BE2C (cell line): ENCODE data around the gene P3H4.

Source experiments
- DNase-seq: peaks from one replicate; pipeline ENCODE4 v3.0.0-alpha.2; 2020
- H3K27me3 ChIP-seq: fragments of 250-450 bp; sonication (Bioruptor Pico); 2 replicates; pipeline ENCODE4 v1.5.1; 2020; ENCODE audit warnings: mild to moderate bottlenecking
- H3K36me3 ChIP-seq: fragments of 250-450 bp; sonication (Bioruptor Pico); 2 replicates; pipeline ENCODE4 v1.5.1; 2020; ENCODE audit warnings: mild to moderate bottlenecking
- H3K4me1 ChIP-seq: fragments of 250-450 bp; sonication (Bioruptor Pico); 2 replicates; pipeline ENCODE4 v1.5.1; 2020
- H3K4me3 ChIP-seq: 2 replicates; pipeline ENCODE4 v1.5.1; 2011; ENCODE audit warnings: low read depth, low read length
- H3K9me3 ChIP-seq: fragments of 250-450 bp; sonication (Bioruptor Pico); 2 replicates; pipeline ENCODE4 v1.5.1; 2020
- CTCF ChIP-seq: IDR thresholded peaks from 2 replicates; pipeline ENCODE4 v1.5.1; 2012; ENCODE audit warnings: mild to moderate bottlenecking, low read depth, low read length

The P3H4 gene

GRCh38 chr17:41801374-41802271 is 10.1 kb downstream of the P3H4 start:
- peak; percentile 84 for DNase-seq
- peaks cover 7% of the 10 kb centered on the region for H3K4me1 ChIP-seq
- peak; percentile 96 for TF ChIP-seq CTCF
- H3K9me3 ChIP-seq = no peaks in the 10 kb centered on the region
- peaks cover 21% of the 10 kb centered on the region for H3K36me3 ChIP-seq
- no peaks in the 10 kb centered on the region for H3K27me3 ChIP-seq
- 0 out of 2 replicates have a peak overlapping the region, but pooled peaks have one; percentile 8 for H3K4me3 ChIP-seq

- no peak for DNase-seq
- peaks cover 7% of the 10 kb centered on the region for H3K4me1 ChIP-seq
- no peak for TF ChIP-seq CTCF
- no peaks in the 10 kb centered on the region for H3K9me3 ChIP-seq
- no peak overlapping the region for H3K4me3 ChIP-seq
- H3K27me3 ChIP-seq = no peaks in the 10 kb centered on the region
- peaks cover 18% of the 10 kb centered on the region for H3K36me3 ChIP-seq
Measured at GRCh38 chr17:41800601-41801373, 11.0 kb downstream of the P3H4 start.

GRCh38 chr17:41799366-41799765 is 12.4 kb downstream of the P3H4 start:
- H3K4me3 ChIP-seq = no peak overlapping the region
- H3K4me1 ChIP-seq = peaks cover 7% of the 10 kb centered on the region
- no peaks in the 10 kb centered on the region for H3K9me3 ChIP-seq
- DNase-seq = no peak
- peaks cover 11% of the 10 kb centered on the region for H3K36me3 ChIP-seq
- no peaks in the 10 kb centered on the region for H3K27me3 ChIP-seq
- TF ChIP-seq CTCF = no peak

GRCh38 chr17:41797377-41797776 is 14.4 kb downstream of the P3H4 start:
- no peak for TF ChIP-seq CTCF
- H3K4me3 ChIP-seq = no peak overlapping the region
- no peaks in the 10 kb centered on the region for H3K27me3 ChIP-seq
- H3K9me3 ChIP-seq = no peaks in the 10 kb centered on the region
- no peak for DNase-seq
- peaks cover 21% of the 10 kb centered on the region for H3K4me1 ChIP-seq
- peaks cover 5% of the 10 kb centered on the region for H3K36me3 ChIP-seq

GRCh38 chr17:41796121-41796895 is 15.4 kb downstream of the P3H4 start:
- Histone ChIP-seq H3K4me3 (no peak overlapping the region), H3K27me3 (no peaks in the 10 kb centered on the region), H3K9me3 (no peaks in the 10 kb centered on the region), H3K4me1 (peaks cover 20% of the 10 kb centered on the region), H3K36me3 (no peaks in the 10 kb centered on the region)
- DNase-seq = no peak
- no peak for TF ChIP-seq CTCF
